H1 (cell line): ENCODE measurements around the gene WWP2. TPM values are rescaled to one million over a fixed set of nuclear protein-coding genes. Genes with fewer than 3 reads are reported as not detected.

Experiments
- CTCF ChIA-PET: fragments of 300-600 bp; sonication (Branson Sonifier 250); formaldehyde crosslinking; loops from one replicate; lab custom pipeline; 2021; ENCODE audit not compliant: partially characterized antibody; lab: Charles Lee
- POLR2A ChIA-PET: fragments of 300-600 bp; sonication (Branson Sonifier 250); formaldehyde crosslinking; loops from one replicate; lab custom pipeline; 2021; ENCODE audit warnings: inconsistent platforms; ENCODE audit not compliant: partially characterized antibody; lab: Charles Lee
- DNase-seq, 2 experiments: peaks; one replicate each; pipeline versions ENCODE4 v3.0.0 to v3.0.0-alpha.2; 2010 to 2022; ENCODE audit warnings: low spot score in 2 of 2, low read depth in 1 of 2, mixed read lengths in 1 of 2
- FAIRE-seq: peaks from 2 replicates; lab custom pipeline; 2011; peaks lifted over from hg19 to GRCh38; lab: Jason Lieb, UNC
- H2AFZ ChIP-seq: 2 replicates; pipeline ENCODE4 v1.8.1; 2012; ENCODE audit warnings: low read length, inconsistent platforms
- H2AK5ac ChIP-seq: 2 replicates; pipeline ENCODE4 v1.6.1; 2013; ENCODE audit warnings: low read depth, low read length
- H2BK120ac ChIP-seq: replicated peaks from 2 replicates; pipeline ENCODE3; 2013; ENCODE audit warnings: low read depth, low read length, inconsistent platforms
- H2BK12ac ChIP-seq: 2 replicates; pipeline ENCODE4 v1.6.1; 2013; ENCODE audit warnings: low read depth, low read length
- H2BK15ac ChIP-seq: 2 replicates; pipeline ENCODE4 v1.6.1; 2013; ENCODE audit warnings: low read length
- H2BK20ac ChIP-seq: 2 replicates; pipeline ENCODE4 v1.6.1; 2013; ENCODE audit warnings: low read length
- H2BK5ac ChIP-seq: 2 replicates; pipeline ENCODE4 v1.6.1; 2013; ENCODE audit warnings: low read depth, low read length
- H3K14ac ChIP-seq: 2 replicates; pipeline ENCODE4 v1.6.1; 2013; ENCODE audit warnings: inconsistent platforms; ENCODE audit not compliant: insufficient read length
- H3K18ac ChIP-seq: 2 replicates; pipeline ENCODE4 v1.6.1; 2013; ENCODE audit warnings: low read length; ENCODE audit errors: extremely low read depth
- H3K23ac ChIP-seq: 2 replicates; pipeline ENCODE4 v1.6.1; 2013; ENCODE audit warnings: inconsistent platforms; ENCODE audit not compliant: insufficient read length
- H3K23me2 ChIP-seq: 2 replicates; pipeline ENCODE4 v1.6.1; 2013; ENCODE audit warnings: low read depth, low read length
- H3K27ac ChIP-seq: 2 replicates; pipeline ENCODE4 v1.6.1; 2011; ENCODE audit warnings: low read depth, low read length, inconsistent platforms
- H3K27me3 ChIP-seq, 4 experiments: replicated peaks in 1 of 4; 1 replicate in 1 of 4; 2 replicates in 3 of 4; pipeline versions ENCODE4 v1.6.1 to v1.8.1; 2011 to 2013; ENCODE audit warnings: low read length in 3 of 4, mild to moderate bottlenecking in 3 of 4, inconsistent platforms in 2 of 4, mixed read lengths in 2 of 4, moderate library complexity in 1 of 4; ENCODE audit not compliant: control insufficient read depth in 3 of 4, insufficient read depth in 3 of 4; ENCODE audit errors: extremely low read depth in 1 of 4
- H3K36me3 ChIP-seq, 4 experiments: 2 replicates each; pipeline versions ENCODE4 v1.6.1 to v1.8.1; 2011 to 2013; ENCODE audit warnings: mild to moderate bottlenecking in 4 of 4, low read length in 3 of 4, moderate library complexity in 2 of 4, control low read depth in 1 of 4, inconsistent platforms in 1 of 4; ENCODE audit not compliant: insufficient read depth in 4 of 4, control insufficient read depth in 2 of 4
- H3K4ac ChIP-seq: replicated peaks from 2 replicates; pipeline ENCODE3; 2013; ENCODE audit warnings: low read length, low read depth, mixed read lengths, inconsistent platforms; ENCODE audit not compliant: insufficient read length
- H3K4me1 ChIP-seq, 4 experiments: replicated peaks in 1 of 4; 1 replicate in 1 of 4; 2 replicates in 3 of 4; pipeline versions ENCODE4 v1.6.1 to v1.8.1; 2011 to 2013; ENCODE audit warnings: low read length in 3 of 4, inconsistent platforms in 2 of 4, mixed read lengths in 1 of 4; ENCODE audit not compliant: insufficient read depth in 4 of 4, control insufficient read depth in 3 of 4
- H3K4me2 ChIP-seq, 2 experiments: 2 replicates each; pipeline versions ENCODE4 v1.6.1 to v1.8.1; 2011 to 2013; ENCODE audit warnings: low read depth in 2 of 2, low read length in 2 of 2, control low read depth in 1 of 2, inconsistent platforms in 1 of 2, mild to moderate bottlenecking in 1 of 2; ENCODE audit not compliant: insufficient read depth in 1 of 2
- H3K4me3 ChIP-seq, 4 experiments: fragments of 200-600, 300-600 bp in 1 of 4; sonication (generic), shearing (Covaris generic), sonication (Bioruptor Twin) in 1 of 4; 2 replicates each; pipeline versions ENCODE4 v1.5.1 to v1.8.1; 2011 to 2016; ENCODE audit warnings: low read length in 4 of 4, low read depth in 3 of 4, control low read depth in 2 of 4, inconsistent platforms in 2 of 4, mild to moderate bottlenecking in 2 of 4, mixed read lengths in 1 of 4, moderate library complexity in 1 of 4; ENCODE audit not compliant: insufficient read depth in 2 of 4; ENCODE audit errors: extremely low read depth in 1 of 4
- H3K56ac ChIP-seq: replicated peaks from 2 replicates; pipeline ENCODE3; 2013; ENCODE audit warnings: low read depth, mild to moderate bottlenecking, mixed read lengths, low read length, inconsistent platforms; ENCODE audit not compliant: insufficient read length
- H3K79me1 ChIP-seq: 2 replicates; pipeline ENCODE4 v1.6.1; 2013; ENCODE audit warnings: low read depth, low read length, control low read depth
- H3K79me2 ChIP-seq, 2 experiments: 2 replicates each; pipeline versions ENCODE4 v1.6.1 to v1.8.1; 2012 to 2013; ENCODE audit warnings: low read length in 2 of 2, mild to moderate bottlenecking in 2 of 2, inconsistent platforms in 1 of 2; ENCODE audit not compliant: insufficient read depth in 2 of 2, control insufficient read depth in 1 of 2
- H3K9ac ChIP-seq, 4 experiments: replicated peaks in 1 of 4; 1 replicate in 1 of 4; 2 replicates in 3 of 4; pipeline versions ENCODE4 v1.6.1 to v1.8.1; 2011 to 2013; ENCODE audit warnings: low read depth in 3 of 4, low read length in 3 of 4, control low read depth in 2 of 4, mild to moderate bottlenecking in 2 of 4, moderate library complexity in 2 of 4, inconsistent platforms in 1 of 4; ENCODE audit errors: extremely low read depth in 1 of 4
- H3K9me3 ChIP-seq, 2 experiments: 2 replicates each; pipeline versions ENCODE4 v1.6.1 to v1.8.1; 2012 to 2013; ENCODE audit warnings: mild to moderate bottlenecking in 2 of 2, moderate library complexity in 2 of 2, control low read depth in 1 of 2, inconsistent platforms in 1 of 2, low read depth in 1 of 2, low read length in 1 of 2, mixed read lengths in 1 of 2; ENCODE audit not compliant: insufficient read depth in 2 of 2
- H4K20me1 ChIP-seq, 2 experiments: replicated peaks in 1 of 2; 2 replicates each; pipeline versions ENCODE3 to v1.8.1; 2011 to 2013; ENCODE audit warnings: inconsistent platforms in 2 of 2, low read length in 2 of 2, mild to moderate bottlenecking in 1 of 2; ENCODE audit not compliant: insufficient read depth in 2 of 2, control insufficient read depth in 1 of 2
- H4K5ac ChIP-seq: 2 replicates; pipeline ENCODE4 v1.6.1; 2013; ENCODE audit warnings: low read length, low read depth, mixed read lengths, inconsistent platforms; ENCODE audit not compliant: insufficient read length
- H4K8ac ChIP-seq: 2 replicates; pipeline ENCODE4 v1.8.0; 2013; ENCODE audit warnings: mild to moderate bottlenecking, moderate library complexity, low read length, inconsistent platforms; ENCODE audit not compliant: insufficient read depth; ENCODE audit errors: extremely low read depth
- H4K91ac ChIP-seq: replicated peaks from 2 replicates; pipeline ENCODE3; 2013; ENCODE audit warnings: low read length, mixed read lengths, inconsistent platforms; ENCODE audit not compliant: insufficient read length
- CBX8 ChIP-seq: fragments of 300-800, 300-1000 bp; sonication (generic); IDR thresholded peaks from 2 replicates; pipeline ENCODE4 v1.7.1; 2016; ENCODE audit warnings: low read depth, low read length, borderline replicate concordance
- GTF2F1 ChIP-seq: IDR thresholded peaks from 2 replicates; pipeline ENCODE4 v1.6.1; 2012; ENCODE audit warnings: low read depth, low read length, improper control_type of control experiment, borderline replicate concordance
- SIRT6 ChIP-seq: IDR thresholded peaks from one replicate; pipeline ENCODE4 v1.7.1; 2012; ENCODE audit warnings: low read length, inconsistent platforms
- TAF1 ChIP-seq: IDR thresholded peaks from 2 replicates; pipeline ENCODE4 v1.6.1; 2011; ENCODE audit warnings: mild to moderate bottlenecking, low read depth, low read length
- WGBS, 2 experiments: shearing (Covaris generic) in 1 of 2; methylation state at CpG; one replicate each; pipeline versions ENCODE4 v1.1.6 to v1.1.7; 2013 to 2015; ENCODE audit warnings: low lambda C conversion rate in 2 of 2, mixed read lengths in 2 of 2, inconsistent platforms in 1 of 2, low coverage in 1 of 2, missing lambda C conversion rate in 1 of 2; ENCODE audit not compliant: insufficient replicate concordance in 2 of 2, insufficient coverage in 1 of 2, insufficient read length in 1 of 2; ENCODE audit errors: extremely low coverage in 1 of 2, missing lambda C conversion rate in 1 of 2; 5-methylcytosine and 5-hydroxymethylcytosine counted together
- polyA plus RNA-seq, 7 experiments: library from polyadenylated mRNA; depleted of rRNA in 3 of 7; stranded (reverse) in 5 of 7; unstranded in 2 of 7; fragments of >200 nt in 5 of 7; fragments of 200-250 nt in 2 of 7; gene quantifications; 1 replicate in 5 of 7; 2 replicates in 1 of 7; 4 replicates in 1 of 7; pipeline versions ENCODE4 v1.2.1 to v1.2.3, GENCODE V29; 2011 to 2013; ENCODE audit warnings: missing spikeins in 2 of 7, mixed read lengths in 2 of 7
- total RNA-seq: library from RNA; stranded (reverse); fragmentation: NEBNext Ultra II Directional; extraction: Animal tissue kit (Norgen Biotek cat#: 25700); gene quantifications from 2 replicates; pipeline ENCODE4 v1.2.1, GENCODE V29; 2021

Gene WWP2
- total and polyA plus RNA-seq, 2 of the 8 experiments (the other 6 are each of a cell fraction or from before 2014, with no cell fraction given) = 14.1 to 42.2 TPM

GRCh38 chr16:69745232-69745612 lies 16.9 kb upstream of the WWP2 start:
- no peak overlapping the region for H3K18ac ChIP-seq
- H4K8ac ChIP-seq = no peak overlapping the region
- no peak overlapping the region for H3K4me3 ChIP-seq
- DNase-seq (no peak), FAIRE-seq (no peak)
- no peak overlapping the region for H3K14ac ChIP-seq
- H2BK120ac ChIP-seq = no peak overlapping the region
- no peak overlapping the region for H3K4ac ChIP-seq
- H2BK20ac ChIP-seq = no peak overlapping the region
- ChIA-PET POLR2A (interaction anchor here (0.8 to 3.2 kb wide), 4 partner anchors 9 to 21 kb away, joined by 3 to 11 read pairs (median 7); partner anchors contain the start of genes NOB1 and WWP2), CTCF (interaction anchor here (0.8 to 2.2 kb wide), 3 partner anchors 9 to 36 kb away, joined by 3 to 16 read pairs (median 7); partner anchors contain the start of gene NOB1)
- no peak for TF ChIP-seq CBX8
- no peak for TF ChIP-seq SIRT6
- TF ChIP-seq GTF2F1 = no peak
- TF ChIP-seq TAF1 = no peak
- H3K9ac ChIP-seq = no peak overlapping the region
- H3K27me3 ChIP-seq = no peaks in the 10 kb centered on the region
- 93% methylated on average over 11 of the region's 11 CpGs; no CpG with 5 or more reads in 1 of the 2 experiments for WGBS, 2 experiments
- H3K79me1 ChIP-seq = peaks cover 10% of the 10 kb centered on the region
- no peaks in the 10 kb centered on the region for H3K4me1 ChIP-seq
- H3K23me2 ChIP-seq = no peaks in the 10 kb centered on the region
- no peak overlapping the region for H2AFZ ChIP-seq
- no peak overlapping the region for H4K5ac ChIP-seq
- no peak overlapping the region for H2BK15ac ChIP-seq
- H3K23ac ChIP-seq = no peak overlapping the region
- peaks cover 0 to 27% of the 10 kb centered on the region in 2 experiments for H4K20me1 ChIP-seq
- H3K27ac ChIP-seq = no peak overlapping the region
- H2BK5ac ChIP-seq = no peak overlapping the region
- H3K4me2 ChIP-seq = no peak overlapping the region
- H2AK5ac ChIP-seq = no peak overlapping the region
- H3K9me3 ChIP-seq = no peaks in the 10 kb centered on the region
- H2BK12ac ChIP-seq = no peak overlapping the region
- H3K56ac ChIP-seq = no peak overlapping the region
- H3K36me3 ChIP-seq = peaks cover 58 to 90% (median 79%) of the 10 kb centered on the region in 4 experiments
- H3K79me2 ChIP-seq = peaks cover 0 to 4% of the 10 kb centered on the region in 2 experiments; a peak in 1 of 4 replicates
- no peak overlapping the region for H4K91ac ChIP-seq
